Neural progenitor cell (in vitro differentiated cells): ENCODE results near the gene CCDC188. TPM values are rescaled to one million over a fixed set of nuclear protein-coding genes. Genes with fewer than 3 reads are reported as not detected.

Source experiments
- DNase-seq: peaks from one replicate; pipeline ENCODE4 v3.0.0-alpha.2; 2016; ENCODE audit warnings: low spot score
- H2AFZ ChIP-seq: fragments of 200-600 bp; sonication (generic); replicated peaks from 2 replicates; pipeline ENCODE4 v1.6.1; 2016; ENCODE audit warnings: antibody characterized with exemption
- H3F3A ChIP-seq: fragments of 200-600 bp; sonication (generic); 2 replicates; pipeline ENCODE4 v1.6.1; 2016; ENCODE audit warnings: antibody characterized with exemption, low read depth
- H3K27ac ChIP-seq: fragments of 200-600 bp; sonication (generic); 2 replicates; pipeline ENCODE4 v1.5.1; 2016; ENCODE audit warnings: mild to moderate bottlenecking
- H3K27me3 ChIP-seq: fragments of 200-600 bp; sonication (generic); 2 replicates; pipeline ENCODE4 v1.6.1; 2016; ENCODE audit warnings: mild to moderate bottlenecking, moderate library complexity
- H3K36me3 ChIP-seq: fragments of 200-600 bp; sonication (generic); 2 replicates; pipeline ENCODE4 v1.5.1; 2016
- H3K4me1 ChIP-seq: fragments of 200-600 bp; sonication (generic); 2 replicates; pipeline ENCODE4 v1.6.1; 2016; ENCODE audit warnings: mixed run types
- H3K4me2 ChIP-seq: fragments of 200-600 bp; sonication (generic); 2 replicates; pipeline ENCODE4 v1.6.1; 2016
- H3K4me3 ChIP-seq: fragments of 200-600 bp; sonication (generic); 2 replicates; pipeline ENCODE4 v1.5.1; 2016
- H3K79me2 ChIP-seq: fragments of 200-600 bp; sonication (generic); 2 replicates; pipeline ENCODE4 v1.6.1; 2016; ENCODE audit warnings: low read depth
- H3K9ac ChIP-seq: fragments of 200-600 bp; sonication (generic); 2 replicates; pipeline ENCODE4 v1.6.1; 2016
- H3K9me3 ChIP-seq: fragments of 200-600 bp; sonication (generic); 2 replicates; pipeline ENCODE4 v1.5.1; 2016; ENCODE audit warnings: low read depth
- H4K20me1 ChIP-seq: fragments of 200-600 bp; sonication (generic); 2 replicates; pipeline ENCODE4 v1.6.1; 2016; ENCODE audit warnings: low read depth
- H3K27ac Mint-ChIP-seq: 3 replicates; pipeline ENCODE4 v1.8.0; 2021; ENCODE audit warnings: mixed read lengths
- H3K27me3 Mint-ChIP-seq: 2 replicates; pipeline ENCODE4 v1.8.0; 2022; ENCODE audit warnings: low read depth, mild to moderate bottlenecking, inconsistent platforms, moderate library complexity, mixed read lengths; ENCODE audit not compliant: insufficient read depth
- H3K36me3 Mint-ChIP-seq: 3 replicates; pipeline ENCODE4 v1.8.0; 2021; ENCODE audit warnings: mixed read lengths
- H3K4me1 Mint-ChIP-seq: 3 replicates; pipeline ENCODE4 v1.8.0; 2021; ENCODE audit warnings: mixed read lengths
- H3K4me3 Mint-ChIP-seq: 3 replicates; pipeline ENCODE4 v1.8.0; 2021; ENCODE audit warnings: mild to moderate bottlenecking, moderate library complexity, mixed read lengths
- H3K9me3 Mint-ChIP-seq: 3 replicates; pipeline ENCODE4 v1.8.0; 2020; ENCODE audit warnings: mixed read lengths
- CTCF ChIP-seq: fragments of 200-600 bp; sonication (generic); IDR thresholded peaks from 2 replicates; pipeline ENCODE4 v1.5.1; 2017; ENCODE audit warnings: antibody characterized with exemption, mild to moderate bottlenecking
- EZH2 ChIP-seq: fragments of 200-600 bp; sonication (generic); IDR thresholded peaks from 2 replicates; pipeline ENCODE4 v1.6.1; 2017; ENCODE audit warnings: antibody characterized with exemption, mild to moderate bottlenecking, moderate library complexity
- EZH2phosphoT487 ChIP-seq: fragments of 200-600 bp; sonication (generic); IDR thresholded peaks from 2 replicates; pipeline ENCODE4 v1.6.1; 2017; ENCODE audit warnings: antibody characterized with exemption
- total RNA-seq: library from RNA; depleted of rRNA; stranded (reverse); fragments of >200 nt; gene quantifications from 2 replicates; pipeline ENCODE4 v1.2.3, GENCODE V29; 2015; ENCODE audit warnings: low replicate concordance

The CCDC188 gene
- total RNA-seq, 1 donor from 2014 or later, result not detected

GRCh38 chr22:20149257-20150250, 1.3 kb downstream of the CCDC188 start:
- no peaks in the 10 kb centered on the region for H3K36me3 Mint-ChIP-seq

GRCh38 chr22:20148414-20148813, 2.4 kb downstream of the CCDC188 start:
- H3K27ac Mint-ChIP-seq, result no peak overlapping the region

More at GRCh38 chr22:20149257-20150250, 1.3 kb downstream of the CCDC188 start:
- DNase-seq, result no peak
- H3K9ac ChIP-seq, result no peak overlapping the region
- H3K79me2 ChIP-seq, result no peaks in the 10 kb centered on the region
- H3K4me3 Mint-ChIP-seq, result no peak overlapping the region
- peaks cover 24% of the 10 kb centered on the region for H3K4me1 Mint-ChIP-seq
- H3K27ac ChIP-seq, result no peak overlapping the region
- no peaks in the 10 kb centered on the region for H3F3A ChIP-seq
- H3K9me3 Mint-ChIP-seq, result no peaks in the 10 kb centered on the region
- no peaks in the 10 kb centered on the region for H3K36me3 ChIP-seq
- TF ChIP-seq CTCF, result no peak
- TF ChIP-seq EZH2, result no peak
- TF ChIP-seq EZH2phosphoT487, result no peak
- peaks cover 9% of the 10 kb centered on the region for H3K4me1 ChIP-seq
- no peaks in the 10 kb centered on the region for H3K27me3 ChIP-seq
- H3K27ac Mint-ChIP-seq, result no peak overlapping the region
- H4K20me1 ChIP-seq, result no peaks in the 10 kb centered on the region
- no peaks in the 10 kb centered on the region for H3K9me3 ChIP-seq
- no peak overlapping the region for H2AFZ ChIP-seq
- H3K4me3 ChIP-seq, result no peak overlapping the region
- no peaks in the 10 kb centered on the region for H3K27me3 Mint-ChIP-seq
- no peak overlapping the region for H3K4me2 ChIP-seq

GRCh38 chr22:20147237-20147988, 3.4 kb downstream of the CCDC188 start:
- Mint-ChIP-seq H3K4me3 (no peak overlapping the region), H3K9me3 (no peaks in the 10 kb centered on the region), H3K4me1 (peaks cover 8% of the 10 kb centered on the region), H3K36me3 (no peaks in the 10 kb centered on the region), H3K27me3 (no peaks in the 10 kb centered on the region), H3K27ac (no peak overlapping the region)
- no peak overlapping the region for H3K4me2 ChIP-seq
- no peak overlapping the region for H3K27ac ChIP-seq
- H3K9me3 ChIP-seq, result no peaks in the 10 kb centered on the region
- H3K9ac ChIP-seq, result no peak overlapping the region
- no peak overlapping the region for H2AFZ ChIP-seq
- H3K27me3 ChIP-seq, result no peaks in the 10 kb centered on the region
- H3K4me3 ChIP-seq, result no peak overlapping the region
- no peaks in the 10 kb centered on the region for H3K36me3 ChIP-seq
- no peaks in the 10 kb centered on the region for H4K20me1 ChIP-seq
- DNase-seq, result no peak
- H3F3A ChIP-seq, result no peaks in the 10 kb centered on the region
- TF ChIP-seq EZH2phosphoT487 (no peak), CTCF (no peak), EZH2 (no peak)
- no peaks in the 10 kb centered on the region for H3K4me1 ChIP-seq
- no peaks in the 10 kb centered on the region for H3K79me2 ChIP-seq

More at GRCh38 chr22:20148414-20148813, 2.4 kb downstream of the CCDC188 start:
- Histone ChIP-seq H3K36me3 (no peaks in the 10 kb centered on the region), H3K9ac (no peak overlapping the region), H3F3A (no peaks in the 10 kb centered on the region), H3K4me1 (peaks cover under 1% of the 10 kb centered on the region), H3K4me2 (no peak overlapping the region), H4K20me1 (no peaks in the 10 kb centered on the region), H3K79me2 (no peaks in the 10 kb centered on the region), H3K4me3 (no peak overlapping the region), H2AFZ (no peak overlapping the region), H3K27me3 (no peaks in the 10 kb centered on the region), H3K27ac (no peak overlapping the region), H3K9me3 (no peaks in the 10 kb centered on the region)
- TF ChIP-seq EZH2phosphoT487 (no peak), EZH2 (no peak), CTCF (no peak)
- H3K36me3 Mint-ChIP-seq, result no peaks in the 10 kb centered on the region
- H3K9me3 Mint-ChIP-seq, result no peaks in the 10 kb centered on the region
- no peaks in the 10 kb centered on the region for H3K27me3 Mint-ChIP-seq
- no peak overlapping the region for H3K4me3 Mint-ChIP-seq
- no peak for DNase-seq
- H3K4me1 Mint-ChIP-seq, result peaks cover 15% of the 10 kb centered on the region
